COR-L47 (cell line): ENCODE measurements around the gene FRAS1.
"Not testable (repeated sequence)": the region's sequence is repeated elsewhere in the genome, so short reads cannot be mapped to it uniquely, and the experiment has no call there.

Source experiments
- DNase-seq: peaks from one replicate; lab custom pipeline; 2025; lab: John Stamatoyannopoulos, UW

Gene FRAS1

DNA sequence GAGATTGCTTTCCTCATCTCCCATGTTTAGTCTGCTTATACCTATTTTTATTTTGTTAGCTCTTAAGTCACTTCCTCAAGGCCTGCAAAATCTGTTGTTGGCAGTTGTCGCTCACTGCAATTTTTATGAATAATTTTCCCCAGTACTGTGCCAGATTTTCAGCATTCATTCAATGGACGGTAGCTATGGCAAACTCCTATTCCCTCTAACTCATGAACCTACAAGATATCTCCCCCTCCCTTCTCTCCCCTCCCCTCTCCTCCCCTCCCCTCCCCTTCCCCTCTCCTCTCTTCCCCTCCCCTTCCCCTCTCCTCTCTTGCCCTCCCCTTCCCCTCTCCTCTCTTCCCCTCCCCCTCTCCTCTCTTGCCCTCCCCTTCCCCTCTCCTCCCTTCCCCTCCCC, 160.4 kb downstream of the FRAS1 start:
- DNase-seq, result no peak

DNA sequence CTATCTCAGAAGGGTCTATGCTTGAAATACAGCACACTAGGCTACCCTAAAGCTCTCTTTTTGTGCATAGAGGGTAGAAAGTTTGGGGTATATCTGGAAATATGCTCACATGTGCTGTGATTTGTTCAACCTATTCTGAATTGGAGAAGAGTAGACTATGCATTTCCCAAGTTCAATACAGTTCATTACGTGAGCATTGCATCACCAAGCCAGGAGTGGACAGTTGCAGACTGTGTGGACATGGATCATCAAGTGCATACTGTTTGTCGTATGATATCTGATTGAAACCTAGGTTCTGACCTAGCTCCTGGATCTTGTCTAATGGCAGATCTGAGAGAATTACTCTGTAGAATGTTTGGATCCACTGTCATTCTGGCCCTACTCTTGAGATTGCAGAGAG, 161.1 kb downstream of the FRAS1 start:
- DNase-seq, result no peak

DNA sequence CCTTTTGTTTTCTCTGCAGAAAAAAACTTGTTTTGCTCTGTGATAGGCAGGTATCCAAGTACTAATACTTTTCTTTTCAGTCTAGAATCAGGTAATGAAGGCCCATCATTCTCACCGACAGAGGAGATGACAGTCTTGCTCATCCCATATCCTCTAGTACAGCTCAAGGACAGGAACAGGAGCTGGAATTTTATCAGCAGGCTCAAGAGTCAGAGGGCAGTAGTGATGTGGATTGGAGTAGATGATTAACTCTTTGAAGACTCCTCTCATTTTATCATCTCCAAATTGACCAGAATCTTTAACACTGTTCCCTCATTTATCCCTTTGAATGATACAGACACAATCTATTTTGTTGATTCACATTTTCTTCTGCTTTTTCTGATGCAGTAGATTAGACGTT, 162.7 kb downstream of the FRAS1 start:
- DNase-seq, result no peak

DNA sequence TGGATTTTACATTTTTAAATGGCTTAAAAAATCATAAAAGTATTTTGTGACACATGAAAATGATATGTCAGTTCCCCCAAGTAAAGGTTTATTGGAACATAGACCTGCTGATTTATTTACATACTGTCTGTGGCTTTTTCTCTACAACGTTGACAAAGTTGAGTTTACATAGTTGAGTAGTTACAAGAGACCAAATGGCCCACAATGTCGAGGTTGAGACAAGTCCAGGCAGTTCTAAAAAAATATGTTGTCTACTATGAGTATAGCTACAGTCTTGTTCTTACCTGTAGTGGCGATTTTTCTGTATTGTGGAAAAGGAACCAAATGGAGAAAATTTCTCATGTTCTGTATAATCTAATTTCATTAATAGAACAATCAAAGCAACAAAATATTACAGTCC, 163.2 kb downstream of the FRAS1 start:
- no peak for DNase-seq

DNA sequence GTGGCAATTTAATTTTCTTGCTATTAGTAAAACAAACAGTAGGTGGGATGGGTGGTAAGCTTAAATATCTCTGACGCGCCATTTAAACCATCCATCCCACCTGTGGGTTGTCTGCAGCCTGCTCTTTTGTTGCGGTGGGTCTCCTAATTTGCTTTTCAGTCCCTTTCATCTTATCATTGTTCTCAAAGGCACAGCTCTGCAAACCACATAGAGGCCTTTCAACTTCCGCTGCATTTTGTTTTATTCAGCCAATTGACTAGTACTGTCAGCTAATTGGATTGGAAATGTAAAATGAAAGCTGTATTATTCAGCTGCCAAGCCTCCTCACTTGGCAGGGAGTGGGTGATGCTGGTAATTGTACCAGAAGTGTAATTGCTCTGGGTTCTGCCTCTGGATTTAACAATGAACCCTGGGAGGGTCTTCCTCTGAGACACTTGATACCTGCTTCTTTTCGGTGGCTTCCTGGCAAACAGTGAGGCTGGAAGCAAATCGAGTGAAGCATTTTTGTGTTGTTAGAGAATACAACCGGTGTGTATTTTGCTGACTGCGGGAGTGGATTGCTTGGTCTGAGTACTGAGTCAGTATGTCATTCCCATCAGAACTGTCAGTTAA, 165.6 kb downstream of the FRAS1 start:
- peak; percentile 89 for DNase-seq

DNA sequence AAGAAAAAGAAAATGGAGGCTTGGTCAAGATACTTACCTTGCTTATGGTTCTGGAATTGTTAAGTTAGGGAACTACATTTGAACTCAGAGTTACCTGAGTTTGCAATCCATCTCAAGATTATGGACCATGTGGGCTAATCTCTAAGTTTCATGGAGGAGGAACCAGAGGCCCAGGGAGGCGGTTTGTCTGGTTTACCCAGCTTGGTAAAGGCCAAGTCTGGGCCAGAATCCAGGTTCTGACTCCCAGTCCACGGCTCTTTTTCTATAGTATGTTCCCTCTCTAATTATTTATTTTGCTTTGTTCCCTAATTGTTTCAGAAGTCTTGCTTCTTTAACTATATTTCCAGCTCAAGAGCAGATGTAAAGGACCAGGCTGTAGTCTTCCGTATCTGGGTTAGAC, 168.1 kb downstream of the FRAS1 start:
- no peak for DNase-seq

DNA sequence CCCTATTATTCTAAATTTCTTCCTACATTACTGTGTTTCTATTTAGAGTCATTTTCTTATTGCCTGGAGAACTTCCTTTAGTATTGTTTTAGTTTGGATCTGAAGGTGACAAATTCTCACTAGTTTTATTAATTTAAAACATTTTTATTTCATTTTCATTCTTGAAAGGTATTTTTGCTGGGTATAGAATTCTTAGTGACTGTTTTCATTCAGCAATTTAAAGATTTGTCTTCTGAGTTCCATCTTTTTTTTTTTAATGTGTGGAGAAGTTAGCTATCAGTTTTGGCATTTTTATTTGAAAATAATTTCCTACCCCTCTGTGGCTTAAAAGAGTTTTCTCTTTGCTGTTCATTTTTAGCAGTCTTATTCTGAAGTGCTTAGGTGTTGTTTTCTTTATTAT, 169.2 kb downstream of the FRAS1 start:
- no peak for DNase-seq

DNA sequence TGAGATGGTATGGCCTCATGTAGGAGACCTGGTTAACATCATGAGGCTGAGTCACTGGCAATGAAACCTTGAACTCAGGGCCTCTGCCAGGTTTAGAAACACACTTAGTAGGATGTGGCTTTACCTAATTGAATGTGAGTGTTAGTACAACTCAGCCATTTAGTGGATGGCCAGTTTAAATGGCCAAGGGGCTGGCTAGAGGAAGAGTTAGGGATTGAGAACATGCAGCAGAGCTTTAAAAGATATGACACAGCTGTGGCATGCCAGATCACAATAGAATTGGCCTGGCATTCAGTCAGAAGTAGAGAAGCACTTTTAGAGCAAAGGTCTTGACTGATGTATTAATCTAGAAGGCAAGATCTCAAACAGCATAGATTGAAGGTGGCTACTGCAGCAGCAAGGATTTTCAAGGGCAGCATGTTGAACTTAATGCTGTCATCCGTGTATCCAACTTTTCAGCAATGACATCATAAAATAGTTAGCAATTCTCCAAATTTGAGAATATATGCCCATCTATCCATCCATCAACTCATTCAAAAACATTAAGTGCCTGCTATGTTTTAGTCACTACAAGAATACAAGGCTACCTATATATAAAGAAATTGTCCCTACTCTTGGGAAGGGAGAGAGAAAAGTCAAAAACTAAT, 170.4 kb downstream of the FRAS1 start:
- no peak for DNase-seq

DNA sequence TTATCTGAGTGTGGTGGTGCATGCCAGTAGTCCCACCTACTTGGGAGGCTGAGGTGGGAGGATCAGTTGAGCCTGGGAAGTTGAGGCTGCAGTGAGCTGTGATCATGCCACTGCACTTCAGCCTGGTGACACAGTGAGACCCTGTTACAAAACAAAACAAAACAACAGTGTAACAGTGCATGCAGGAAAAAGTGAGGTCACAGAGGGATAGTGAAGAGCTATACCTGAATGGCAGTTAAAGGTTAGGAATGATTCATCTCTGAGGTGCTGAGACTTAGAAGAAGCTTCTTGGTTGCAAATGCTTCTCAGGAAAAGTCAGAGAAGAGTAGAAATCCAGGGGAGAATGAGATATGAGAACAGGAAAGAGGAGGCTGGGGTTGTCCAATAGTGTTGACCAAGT, 178.7 kb downstream of the FRAS1 start:
- no peak for DNase-seq

DNA sequence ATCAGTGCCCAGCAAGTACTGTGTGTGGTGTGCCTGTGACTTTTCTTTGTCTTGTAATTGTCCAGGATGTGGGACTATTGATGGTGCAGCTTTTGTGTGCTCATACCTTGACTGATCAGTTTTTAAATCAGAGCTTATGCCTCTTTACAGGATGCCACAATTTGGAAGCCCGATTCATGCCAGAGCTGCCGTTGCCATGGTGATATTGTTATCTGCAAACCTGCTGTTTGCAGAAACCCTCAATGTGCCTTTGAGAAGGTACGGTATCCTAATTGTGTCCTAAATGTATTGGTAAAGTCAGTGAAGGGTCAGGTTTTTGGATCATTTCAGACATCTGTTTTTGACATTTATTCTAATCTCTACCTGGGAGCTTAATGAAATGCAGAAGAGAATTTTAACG, 180.2 kb downstream of the FRAS1 start:
- DNase-seq, result no peak

DNA sequence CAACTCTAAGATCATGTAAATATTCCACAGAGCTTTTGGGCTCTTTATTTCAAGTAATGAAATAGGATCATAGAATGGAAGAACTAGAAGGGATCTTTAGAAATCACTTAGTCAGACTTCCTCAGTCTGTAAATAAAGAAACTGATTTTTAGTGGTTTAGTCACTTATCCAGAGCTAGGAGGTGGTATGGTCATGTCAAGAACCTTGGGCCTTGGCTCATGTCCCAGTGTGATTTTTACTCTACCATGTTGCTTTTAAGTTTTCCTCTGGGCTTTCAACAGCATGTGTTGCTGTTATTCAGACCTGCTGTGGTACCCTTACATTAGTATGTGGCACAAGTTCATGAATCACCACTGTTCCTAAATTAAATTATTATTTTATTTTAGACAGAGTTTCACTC, 184.9 kb downstream of the FRAS1 start:
- no peak for DNase-seq

DNA sequence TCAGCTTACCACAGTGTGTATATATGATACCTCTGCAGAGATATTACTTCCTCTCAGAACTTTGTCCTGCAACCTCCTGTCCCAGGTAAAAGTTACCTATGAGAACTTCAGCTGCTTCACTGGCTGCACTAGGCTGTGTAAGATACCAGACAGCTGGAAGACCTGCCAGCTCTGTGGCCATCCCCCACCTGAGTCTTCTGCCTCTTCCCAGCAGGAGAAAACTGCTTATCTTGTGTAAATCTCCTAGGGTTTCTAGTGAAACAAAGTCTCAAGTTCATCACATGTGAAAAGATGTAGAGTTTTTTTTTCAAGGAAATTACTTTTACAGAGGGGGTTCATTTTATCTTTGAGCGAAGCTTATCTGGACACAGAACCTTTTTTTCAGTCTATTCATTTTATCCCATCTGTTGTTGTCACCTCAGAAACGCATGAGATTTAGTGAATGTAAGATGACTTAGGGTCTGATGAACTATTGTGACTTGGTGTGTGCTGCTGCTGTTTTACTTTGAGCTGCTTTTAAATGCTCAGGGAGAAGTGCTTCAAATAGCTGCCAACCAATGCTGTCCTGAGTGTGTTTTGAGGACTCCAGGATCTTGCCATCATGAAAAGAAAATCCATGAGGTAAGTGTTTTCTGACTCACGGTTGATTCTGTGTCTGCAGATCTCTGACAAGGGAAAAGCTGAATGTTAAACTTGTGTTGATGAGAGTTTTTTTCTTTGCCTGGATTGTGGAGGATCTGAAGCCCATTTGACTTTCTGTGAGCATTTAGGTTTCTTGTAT, 187.8 kb downstream of the FRAS1 start:
- no peak for DNase-seq

DNA sequence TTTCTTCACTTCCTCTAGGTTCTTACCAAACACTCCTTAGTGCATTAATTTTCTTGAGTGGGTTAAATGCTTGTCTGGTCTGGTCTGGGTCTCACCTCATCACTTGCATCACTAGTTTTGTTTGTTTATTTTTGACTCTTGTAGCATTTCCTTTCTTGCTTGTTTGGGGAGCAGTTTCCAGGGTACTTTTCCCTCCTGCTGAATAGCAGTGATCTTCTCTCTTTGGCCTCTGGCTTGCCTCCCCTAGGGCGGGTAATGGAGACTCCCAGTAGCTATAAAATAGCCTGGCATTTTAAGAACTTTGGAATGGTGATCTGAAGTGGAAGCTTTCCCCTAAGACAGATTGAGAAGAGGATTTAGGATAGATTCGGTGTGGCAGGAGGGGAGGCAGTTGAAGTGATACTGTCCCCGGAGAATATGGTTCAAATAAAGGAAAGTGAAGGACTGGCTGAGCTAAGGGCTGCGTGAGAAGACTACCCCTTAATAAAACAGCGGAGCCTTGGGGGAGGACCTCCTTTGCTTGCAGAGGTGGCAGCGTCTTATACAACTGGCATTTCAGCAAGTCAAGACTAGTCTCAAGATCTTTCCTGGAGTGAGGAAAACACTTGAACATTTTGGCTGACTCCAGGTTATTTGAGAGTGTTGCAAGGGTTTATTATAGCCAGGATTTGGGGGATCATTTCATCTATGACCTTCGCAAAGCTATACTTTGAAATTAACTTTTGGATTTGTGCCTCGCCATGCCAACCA, 190.6 kb downstream of the FRAS1 start:
- DNase-seq, result no peak

DNA sequence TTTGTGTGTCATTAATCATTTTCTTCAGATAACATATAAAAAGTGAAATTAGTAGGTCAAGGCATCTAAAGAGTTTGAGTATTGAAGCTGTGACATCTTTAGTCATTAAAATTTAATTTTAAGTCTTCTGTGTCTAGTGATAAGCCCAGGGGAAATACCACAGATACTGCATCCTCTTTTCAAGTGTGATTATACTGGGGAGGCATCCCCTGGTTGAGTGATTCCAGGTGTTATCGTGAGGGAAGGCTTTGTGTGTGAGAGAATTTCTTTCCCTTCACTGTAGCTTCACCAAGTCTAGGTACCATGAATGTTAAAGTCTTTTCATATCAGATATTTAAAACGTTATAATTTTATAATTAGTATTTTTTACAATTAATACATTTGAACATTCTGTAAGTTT, 193.4 kb downstream of the FRAS1 start:
- no peak for DNase-seq

DNA sequence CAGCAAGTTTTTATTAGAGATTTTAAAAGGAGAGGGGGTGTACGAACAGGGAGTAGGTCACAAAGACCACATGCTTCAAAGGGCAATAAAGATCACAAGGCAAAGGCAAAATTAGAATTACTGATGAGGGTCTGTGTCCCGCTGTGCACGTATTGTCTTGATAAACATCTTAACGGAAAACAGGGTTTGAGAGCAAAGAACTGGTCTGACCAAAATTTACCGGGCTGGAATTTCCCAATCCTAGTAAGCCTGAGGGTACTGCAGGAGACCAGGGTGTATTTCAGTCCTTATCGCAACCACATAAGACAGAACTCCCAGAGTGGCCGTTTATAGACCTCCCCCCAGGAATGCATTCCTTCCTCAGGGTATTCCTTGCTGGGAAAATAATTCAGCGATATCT, 195.7 kb downstream of the FRAS1 start:
- not testable (repeated sequence) for DNase-seq

DNA sequence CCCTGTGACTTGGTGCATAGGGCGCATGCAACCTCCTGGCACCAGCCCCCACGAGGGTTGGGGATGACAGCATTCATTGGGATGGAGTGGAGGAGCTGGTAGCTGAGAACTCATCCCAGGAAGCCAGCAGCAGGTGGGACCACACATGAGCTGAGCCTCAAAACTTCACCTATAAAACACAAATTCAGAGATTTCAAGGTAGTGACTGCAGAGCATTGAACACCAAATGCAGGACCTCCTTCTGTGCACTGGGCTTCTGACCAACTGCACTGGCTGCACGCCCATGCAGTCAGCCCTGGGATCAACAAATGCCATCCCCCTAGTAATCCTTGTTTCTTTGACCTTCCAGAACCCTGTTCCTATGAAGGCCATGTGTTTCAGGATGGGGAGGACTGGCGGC, 197.8 kb downstream of the FRAS1 start:
- peak; percentile 25 for DNase-seq

DNA sequence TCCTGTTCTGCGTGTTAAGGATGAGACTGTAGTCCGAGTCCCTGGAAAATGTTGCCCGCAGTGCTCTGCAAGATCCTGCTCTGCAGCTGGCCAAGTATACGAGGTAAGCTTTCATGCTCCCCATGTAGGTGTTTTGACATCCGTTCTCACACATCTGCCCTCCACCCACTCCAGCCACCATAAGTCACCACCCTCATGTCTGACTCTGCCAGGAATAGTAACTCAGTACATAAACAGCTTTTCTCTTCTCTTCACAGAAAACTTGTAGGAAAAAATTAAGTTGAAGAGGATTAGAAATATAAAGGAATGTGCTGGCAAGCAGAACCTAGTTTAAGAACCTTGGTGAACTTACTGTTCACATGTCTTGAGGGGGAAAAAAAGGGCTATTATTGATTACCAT, 207.9 kb downstream of the FRAS1 start:
- DNase-seq, result no peak

DNA sequence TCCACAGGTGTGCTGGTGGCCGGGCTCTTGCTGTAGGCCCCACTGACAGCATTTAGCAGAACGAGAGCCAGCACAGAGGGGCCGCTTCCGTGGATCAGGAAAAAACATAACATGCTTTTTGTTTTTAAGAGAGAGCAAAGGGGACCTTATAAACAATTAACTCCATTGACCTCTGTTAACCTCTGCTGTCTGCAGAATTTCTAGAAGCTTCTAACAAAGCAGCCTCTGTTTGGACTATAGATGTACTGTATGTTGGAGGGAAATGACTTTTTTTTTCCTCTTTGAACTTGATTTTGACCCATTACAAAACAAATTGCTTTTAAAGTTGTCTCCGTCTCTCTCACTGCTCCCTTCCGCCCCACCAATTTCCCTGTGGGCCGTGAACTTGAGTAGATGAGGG, 210.7 kb downstream of the FRAS1 start:
- no peak for DNase-seq

DNA sequence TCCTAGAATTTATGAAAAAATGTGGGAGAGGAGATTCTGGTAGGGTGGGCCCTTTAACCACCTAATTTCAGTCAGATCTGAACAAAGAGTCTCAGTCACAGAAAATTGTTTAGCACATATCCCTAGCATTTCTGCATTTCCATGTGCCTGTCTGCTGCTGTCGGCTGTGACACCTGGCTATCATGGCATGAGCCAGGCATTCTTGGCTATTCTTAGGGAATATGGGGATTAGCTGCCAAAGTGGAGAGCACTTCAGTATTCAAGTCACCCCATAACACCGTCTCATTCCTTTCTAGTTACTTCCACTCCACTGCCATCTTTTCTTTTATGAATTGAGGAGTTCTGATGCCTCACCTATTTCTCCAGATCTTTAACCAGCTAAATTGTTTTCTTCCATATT, 211.5 kb downstream of the FRAS1 start:
- no peak for DNase-seq

DNA sequence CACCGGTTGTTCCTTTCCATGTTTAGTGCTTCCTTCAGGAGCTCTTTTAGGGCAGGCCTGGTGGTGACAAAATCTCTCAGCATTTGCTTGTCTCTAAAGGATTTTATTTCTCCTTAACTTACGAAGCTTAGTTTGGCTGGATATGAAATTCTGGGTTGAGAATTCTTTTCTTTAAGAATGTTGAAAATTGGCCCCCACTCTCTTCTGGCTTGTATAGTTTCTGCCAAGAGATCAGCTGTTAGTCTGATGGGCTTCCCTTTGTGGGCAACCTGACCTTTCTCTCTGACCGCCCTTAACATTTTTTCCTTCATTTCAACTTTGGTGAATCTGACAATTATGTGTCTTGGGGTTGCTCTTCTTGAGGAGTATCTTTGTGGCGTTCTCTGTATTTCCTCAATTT, 218.3 kb downstream of the FRAS1 start:
- not testable (repeated sequence) for DNase-seq

DNA sequence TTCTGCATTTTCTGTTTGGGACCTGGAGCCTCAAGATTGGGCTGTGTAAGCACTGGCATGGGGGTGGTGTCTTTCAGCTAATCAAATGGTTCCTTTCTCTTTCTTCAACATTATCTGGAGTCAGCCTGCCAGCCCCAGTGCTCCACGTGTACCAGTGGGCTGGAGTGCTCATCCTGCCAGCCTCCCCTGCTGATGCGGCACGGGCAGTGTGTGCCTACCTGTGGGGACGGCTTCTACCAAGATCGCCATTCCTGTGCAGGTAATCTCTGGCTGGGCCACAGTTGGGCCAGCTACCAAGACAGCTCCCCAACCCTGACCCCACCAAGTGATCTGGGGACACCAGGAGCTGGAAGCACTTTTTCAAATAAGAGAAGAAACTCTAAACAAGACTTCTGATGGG, 229.2 kb downstream of the FRAS1 start:
- DNase-seq, result no peak

DNA sequence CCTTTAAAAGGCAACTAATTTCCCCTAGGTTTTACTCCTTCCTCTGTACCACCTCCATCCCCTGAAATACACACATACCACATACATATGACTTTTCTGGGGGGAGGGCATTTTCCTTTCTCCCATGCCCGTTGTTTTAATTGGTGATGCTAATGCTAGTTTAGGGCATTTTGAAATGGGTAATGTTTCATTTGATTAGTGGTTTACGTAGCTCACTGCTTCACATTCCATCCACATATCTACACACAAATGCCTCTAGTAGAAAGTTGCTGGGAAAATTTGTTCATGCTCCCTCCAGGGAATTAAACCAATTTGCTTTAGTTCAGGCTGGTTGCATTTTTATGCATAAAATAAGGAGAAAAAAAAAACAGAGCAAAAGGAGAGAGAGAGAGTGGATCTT, 231.2 kb downstream of the FRAS1 start:
- DNase-seq, result no peak

DNA sequence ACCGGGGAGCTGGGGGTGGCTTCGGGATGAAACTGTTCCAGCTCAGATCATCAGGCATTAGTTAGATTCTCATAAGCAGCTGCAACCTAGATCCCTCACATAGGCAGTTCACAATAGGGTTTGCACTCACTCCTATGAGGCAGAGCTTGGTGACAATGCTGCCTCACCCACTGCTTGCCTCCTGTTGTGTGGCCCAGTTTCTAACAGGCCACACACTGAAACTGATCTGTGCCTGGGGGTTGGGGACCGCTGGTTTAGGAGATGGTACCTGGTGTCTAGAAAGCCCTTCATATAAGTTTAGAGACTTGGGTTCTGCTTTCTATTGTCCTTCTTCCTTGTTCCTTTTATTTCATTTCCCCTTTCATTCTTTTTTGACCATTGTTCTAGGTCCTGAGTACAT, 234.2 kb downstream of the FRAS1 start:
- DNase-seq, result no peak
